PC-9 (cell line): Measurements from ENCODE around the gene EPB41L4B.
A peak's percentile ranks its signal among the peaks of the same experiment; 100 is the strongest.

Experiments
- CTCF ChIP-seq: fragments of 200-600 bp; sonication (generic); conservative IDR thresholded peaks from 2 replicates; pipeline ENCODE4 v1.6.1; 2017; ENCODE audit warnings: mixed run types, antibody characterized with exemption, mild to moderate bottlenecking, moderate library complexity
- EZH2 ChIP-seq: fragments of 200-600 bp; sonication (generic); IDR thresholded peaks from 2 replicates; pipeline ENCODE4 v1.8.0; 2017; ENCODE audit warnings: antibody characterized with exemption, low read depth

GRCh38 chr9:109182940-109183798 lies 137.7 kb downstream of the EPB41L4B start:
- TF ChIP-seq CTCF: peak; percentile 75
- no peak for TF ChIP-seq EZH2
